Mammary epithelial cell (primary cell): ENCODE data around the gene PSMD9.

Experiments
- EZH2 ChIP-seq: IDR thresholded peaks from 2 replicates; pipeline ENCODE4 v1.6.1; 2012; ENCODE audit warnings: low read length, inconsistent platforms, borderline replicate concordance
- TF ChIP-seq, protein P1 (sequence below), 2 donors: IDR thresholded peaks in 1 of 2; conservative IDR thresholded peaks in 1 of 2; 2 replicates each; pipeline ENCODE4 v1.5.1; 2011 to 2012; ENCODE audit warnings: inconsistent platforms in 2 of 2, low read length in 2 of 2, mild to moderate bottlenecking in 2 of 2, control low read depth in 1 of 2, low read depth in 1 of 2; ENCODE audit not compliant: insufficient read depth in 1 of 2; ENCODE audit errors: extremely low read depth in 1 of 2

DNA sequence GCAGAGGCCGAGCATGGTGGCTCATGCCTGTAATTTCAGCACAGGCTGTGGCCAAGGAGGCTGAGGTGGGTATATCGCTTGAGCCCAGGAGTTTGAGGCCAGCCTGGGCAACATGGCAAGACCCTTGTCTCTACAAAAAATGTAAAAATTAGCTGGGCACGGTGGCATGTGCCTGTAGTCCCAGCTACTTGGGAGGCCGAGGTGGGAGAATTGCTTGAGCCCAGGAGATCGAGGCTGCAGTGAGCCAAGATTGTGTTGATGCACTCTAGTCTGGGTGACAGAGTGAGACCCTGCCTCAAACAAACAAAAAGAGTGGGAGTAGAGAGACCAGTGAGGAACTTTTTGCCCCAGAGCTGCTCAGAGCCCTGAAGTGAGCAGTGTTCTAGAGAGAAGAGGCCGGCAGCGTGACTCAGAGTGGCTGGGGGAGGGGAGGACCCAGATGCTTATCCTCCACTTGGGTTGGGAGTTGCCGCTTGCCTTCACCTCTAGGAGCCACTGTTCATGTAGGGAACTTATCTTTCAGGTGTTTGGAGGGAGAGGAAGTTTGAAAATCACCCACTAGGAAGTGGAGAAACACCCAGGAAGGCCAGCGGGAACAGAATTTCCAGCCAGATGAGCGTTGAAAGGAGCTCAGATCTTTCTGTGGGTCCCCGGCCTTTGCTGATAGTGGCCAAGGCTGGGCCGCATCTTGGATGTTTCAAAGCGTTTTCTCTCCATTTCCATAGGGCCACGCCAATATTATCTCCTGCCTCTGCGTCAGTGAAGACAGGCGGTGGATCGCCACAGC is 45.1 kb downstream of the PSMD9 start:
- TF ChIP-seq, protein P1, sequence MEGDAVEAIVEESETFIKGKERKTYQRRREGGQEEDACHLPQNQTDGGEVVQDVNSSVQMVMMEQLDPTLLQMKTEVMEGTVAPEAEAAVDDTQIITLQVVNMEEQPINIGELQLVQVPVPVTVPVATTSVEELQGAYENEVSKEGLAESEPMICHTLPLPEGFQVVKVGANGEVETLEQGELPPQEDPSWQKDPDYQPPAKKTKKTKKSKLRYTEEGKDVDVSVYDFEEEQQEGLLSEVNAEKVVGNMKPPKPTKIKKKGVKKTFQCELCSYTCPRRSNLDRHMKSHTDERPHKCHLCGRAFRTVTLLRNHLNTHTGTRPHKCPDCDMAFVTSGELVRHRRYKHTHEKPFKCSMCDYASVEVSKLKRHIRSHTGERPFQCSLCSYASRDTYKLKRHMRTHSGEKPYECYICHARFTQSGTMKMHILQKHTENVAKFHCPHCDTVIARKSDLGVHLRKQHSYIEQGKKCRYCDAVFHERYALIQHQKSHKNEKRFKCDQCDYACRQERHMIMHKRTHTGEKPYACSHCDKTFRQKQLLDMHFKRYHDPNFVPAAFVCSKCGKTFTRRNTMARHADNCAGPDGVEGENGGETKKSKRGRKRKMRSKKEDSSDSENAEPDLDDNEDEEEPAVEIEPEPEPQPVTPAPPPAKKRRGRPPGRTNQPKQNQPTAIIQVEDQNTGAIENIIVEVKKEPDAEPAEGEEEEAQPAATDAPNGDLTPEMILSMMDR (conservative IDR thresholded peaks at IDR 0.05 in 1 of 2, IDR thresholded peaks at IDR 0.05 in 1 of 2; ENCODE audit: extremely low read depth in 1 of 2, insufficient read depth in 1 of 2, low read depth in 1 of 2, low read length in 2 of 2): no peak
- no peak for TF ChIP-seq EZH2
